Chondrocyte (in vitro differentiated cells): ENCODE results near the gene UNC5A. TPM values are rescaled to one million over a fixed set of nuclear protein-coding genes. Genes with fewer than 3 reads are reported as not detected.

Experiments
- DNase-seq: peaks from one replicate; pipeline ENCODE4 v3.0.0; 2021; ENCODE audit warnings: mixed read lengths, low spot score
- H3K27ac Mint-ChIP-seq: one replicate; pipeline ENCODE4 v1.8.0; 2021; ENCODE audit warnings: mild to moderate bottlenecking, moderate library complexity, mixed read lengths; ENCODE audit not compliant: unreplicated experiment
- H3K27me3 Mint-ChIP-seq: 2 replicates; pipeline ENCODE4 v1.8.0; 2021; ENCODE audit warnings: low read depth, mixed read lengths
- H3K36me3 Mint-ChIP-seq: 2 replicates; pipeline ENCODE4 v1.8.0; 2021; ENCODE audit warnings: low read depth, mixed read lengths
- H3K4me1 Mint-ChIP-seq: 2 replicates; pipeline ENCODE4 v1.8.0; 2021; ENCODE audit warnings: low read depth, mild to moderate bottlenecking, mixed read lengths
- H3K4me3 Mint-ChIP-seq: one replicate; pipeline ENCODE4 v1.8.0; 2021; ENCODE audit warnings: mild to moderate bottlenecking, moderate library complexity, mixed read lengths; ENCODE audit not compliant: unreplicated experiment
- H3K9me3 Mint-ChIP-seq: 2 replicates; pipeline ENCODE4 v1.8.0; 2021; ENCODE audit warnings: low read depth, mixed read lengths
- CTCF ChIP-seq: fragments of 200-600 bp; sonication (generic); IDR thresholded peaks from 2 replicates; pipeline ENCODE4 v1.5.0; 2021; ENCODE audit warnings: antibody characterized with exemption, mild to moderate bottlenecking, moderate library complexity
- total RNA-seq: library from RNA; stranded (reverse); gene quantifications from 3 replicates; pipeline ENCODE4 v1.2.1, GENCODE V29; 2021

UNC5A gene
- total RNA-seq, 1 donor from 2014 or later = 0.15 TPM

- Mint-ChIP-seq H3K4me1 (no peaks in the 10 kb centered on the region), H3K27me3 (peaks cover 48% of the 10 kb centered on the region), H3K36me3 (no peaks in the 10 kb centered on the region), H3K4me3 (no peak overlapping the region), H3K9me3 (no peaks in the 10 kb centered on the region), H3K27ac (no peak overlapping the region)
- TF ChIP-seq CTCF = no peak
- DNase-seq = no peak
These were observed 63.3 kb downstream of the UNC5A start for GRCh38 chr5:176873541-176874172.

GRCh38 chr5:176874198-176874780 is 63.9 kb downstream of the UNC5A start:
- Mint-ChIP-seq H3K4me1 (no peaks in the 10 kb centered on the region), H3K27me3 (peaks cover 45% of the 10 kb centered on the region), H3K4me3 (no peak overlapping the region), H3K9me3 (no peaks in the 10 kb centered on the region), H3K36me3 (no peaks in the 10 kb centered on the region), H3K27ac (no peak overlapping the region)
- no peak for TF ChIP-seq CTCF
- no peak for DNase-seq

- no peak for TF ChIP-seq CTCF
- H3K27me3 Mint-ChIP-seq = peaks cover 41% of the 10 kb centered on the region
- no peaks in the 10 kb centered on the region for H3K9me3 Mint-ChIP-seq
- no peaks in the 10 kb centered on the region for H3K4me1 Mint-ChIP-seq
- no peak for DNase-seq
- H3K27ac Mint-ChIP-seq = no peak overlapping the region
- H3K36me3 Mint-ChIP-seq = no peaks in the 10 kb centered on the region
- H3K4me3 Mint-ChIP-seq = no peak overlapping the region
These were observed 64.7 kb downstream of the UNC5A start for GRCh38 chr5:176875014-176875550.

GRCh38 chr5:176875783-176876505 is 65.6 kb downstream of the UNC5A start:
- H3K36me3 Mint-ChIP-seq = no peaks in the 10 kb centered on the region
- peaks cover 39% of the 10 kb centered on the region for H3K27me3 Mint-ChIP-seq
- no peaks in the 10 kb centered on the region for H3K4me1 Mint-ChIP-seq
- no peaks in the 10 kb centered on the region for H3K9me3 Mint-ChIP-seq
- no peak overlapping the region for H3K27ac Mint-ChIP-seq
- H3K4me3 Mint-ChIP-seq = no peak overlapping the region
- TF ChIP-seq CTCF = no peak
- no peak for DNase-seq
